ENCODE results near the gene CTDNEP1.

Gene CTDNEP1

DNA sequence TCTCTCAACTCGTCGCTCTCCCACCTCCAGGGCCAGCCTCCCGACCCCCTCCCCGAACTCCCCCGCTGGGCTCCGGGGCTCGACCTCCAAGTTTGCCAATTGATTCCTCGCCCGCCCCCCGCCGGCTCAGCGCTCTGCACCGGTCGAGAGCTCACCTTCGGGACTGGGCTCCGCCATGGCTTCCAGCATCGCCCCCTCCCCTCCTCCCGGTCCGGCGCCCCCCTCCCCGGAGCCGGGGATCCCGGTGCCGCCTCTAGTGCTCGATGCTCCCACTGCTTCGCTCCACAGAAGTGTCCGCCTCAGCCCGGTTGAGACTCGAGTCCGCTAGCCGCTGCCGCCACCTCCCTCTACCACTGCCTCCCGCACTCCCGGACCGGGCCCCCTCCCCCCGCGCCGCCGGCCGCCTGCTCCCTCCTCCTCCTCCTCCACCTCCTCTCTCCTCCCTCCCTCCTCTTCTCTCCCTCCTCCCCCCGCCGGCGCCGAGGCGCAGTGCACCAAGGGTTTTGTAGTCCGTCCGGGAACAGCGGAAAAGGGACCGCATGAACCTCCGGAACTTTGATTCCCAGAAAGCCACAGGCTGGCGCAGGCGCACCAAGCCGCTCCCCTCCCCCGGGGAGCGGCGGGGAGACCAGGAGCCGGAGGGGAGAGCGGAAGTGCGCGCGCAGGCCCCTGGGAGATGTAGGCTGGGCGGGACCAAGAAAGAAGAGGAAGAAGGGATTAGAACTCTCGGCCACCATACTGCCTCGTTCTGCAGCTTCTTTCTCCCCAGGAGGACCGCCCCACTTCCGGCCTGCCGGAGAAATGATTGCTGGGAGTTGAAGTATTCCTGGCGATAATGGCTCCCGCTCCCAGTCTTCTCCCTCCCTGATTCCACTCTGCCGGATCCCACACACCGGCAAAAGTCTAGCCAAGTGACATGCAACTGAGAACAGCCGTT, 12.2 kb downstream of the CTDNEP1 start, which contains the start of gene PHF23:
Gene PHF23, minus strand, starts transcription at position 367 of the 937 bp plus-strand sequence. Its CDS starts 178 bp downstream, at position 189.
- H3K4me1 ChIP-seq (ENCODE audit: control insufficient read depth, low read length): peaks cover 60% of the 10 kb centered on the region
- H3K79me2 ChIP-seq (ENCODE audit: control insufficient read depth, low read length): peaks cover 63% of the 10 kb centered on the region
- peak within 1 kb of the TSS; percentile 100 for H3K4me3 ChIP-seq (ENCODE audit: low read length)
- H3K9me2 ChIP-seq (replicated peaks; ENCODE audit: control insufficient read depth, low read length): no peaks in the 10 kb centered on the region
- H3K4me2 ChIP-seq (ENCODE audit: low read length): peak within 1 kb of the TSS; percentile 97
- no peak for TF ChIP-seq EZH2phosphoT487 (IDR thresholded peaks at IDR 0.05; ENCODE audit: borderline replicate concordance, low read length)
- TF ChIP-seq, protein P1, sequence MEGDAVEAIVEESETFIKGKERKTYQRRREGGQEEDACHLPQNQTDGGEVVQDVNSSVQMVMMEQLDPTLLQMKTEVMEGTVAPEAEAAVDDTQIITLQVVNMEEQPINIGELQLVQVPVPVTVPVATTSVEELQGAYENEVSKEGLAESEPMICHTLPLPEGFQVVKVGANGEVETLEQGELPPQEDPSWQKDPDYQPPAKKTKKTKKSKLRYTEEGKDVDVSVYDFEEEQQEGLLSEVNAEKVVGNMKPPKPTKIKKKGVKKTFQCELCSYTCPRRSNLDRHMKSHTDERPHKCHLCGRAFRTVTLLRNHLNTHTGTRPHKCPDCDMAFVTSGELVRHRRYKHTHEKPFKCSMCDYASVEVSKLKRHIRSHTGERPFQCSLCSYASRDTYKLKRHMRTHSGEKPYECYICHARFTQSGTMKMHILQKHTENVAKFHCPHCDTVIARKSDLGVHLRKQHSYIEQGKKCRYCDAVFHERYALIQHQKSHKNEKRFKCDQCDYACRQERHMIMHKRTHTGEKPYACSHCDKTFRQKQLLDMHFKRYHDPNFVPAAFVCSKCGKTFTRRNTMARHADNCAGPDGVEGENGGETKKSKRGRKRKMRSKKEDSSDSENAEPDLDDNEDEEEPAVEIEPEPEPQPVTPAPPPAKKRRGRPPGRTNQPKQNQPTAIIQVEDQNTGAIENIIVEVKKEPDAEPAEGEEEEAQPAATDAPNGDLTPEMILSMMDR (IDR thresholded peaks at IDR 0.05; ENCODE audit: low read depth, low read length, poor library complexity, severe bottlenecking): no peak
- peaks cover 8% of the 10 kb centered on the region; the same call in 1 of the 2 replicates for H4K20me1 ChIP-seq (ENCODE audit: control insufficient read depth, insufficient read depth, low read depth, low read length)
- no peaks in the 10 kb centered on the region for H3K27me3 ChIP-seq (ENCODE audit: control insufficient read depth, low read length)
- peaks cover 67% of the 10 kb centered on the region for H3K36me3 ChIP-seq (ENCODE audit: control insufficient read depth, low read length)
- H3K9me3 ChIP-seq (ENCODE audit: control insufficient read depth, insufficient read depth, low read length): no peaks in the 10 kb centered on the region
- peak within 1 kb of the TSS; percentile 84 for H3K27ac ChIP-seq (ENCODE audit: low read depth, low read length)
- H3F3A ChIP-seq (ENCODE audit: control insufficient read depth, insufficient read depth): peaks cover 52% of the 10 kb centered on the region

DNA sequence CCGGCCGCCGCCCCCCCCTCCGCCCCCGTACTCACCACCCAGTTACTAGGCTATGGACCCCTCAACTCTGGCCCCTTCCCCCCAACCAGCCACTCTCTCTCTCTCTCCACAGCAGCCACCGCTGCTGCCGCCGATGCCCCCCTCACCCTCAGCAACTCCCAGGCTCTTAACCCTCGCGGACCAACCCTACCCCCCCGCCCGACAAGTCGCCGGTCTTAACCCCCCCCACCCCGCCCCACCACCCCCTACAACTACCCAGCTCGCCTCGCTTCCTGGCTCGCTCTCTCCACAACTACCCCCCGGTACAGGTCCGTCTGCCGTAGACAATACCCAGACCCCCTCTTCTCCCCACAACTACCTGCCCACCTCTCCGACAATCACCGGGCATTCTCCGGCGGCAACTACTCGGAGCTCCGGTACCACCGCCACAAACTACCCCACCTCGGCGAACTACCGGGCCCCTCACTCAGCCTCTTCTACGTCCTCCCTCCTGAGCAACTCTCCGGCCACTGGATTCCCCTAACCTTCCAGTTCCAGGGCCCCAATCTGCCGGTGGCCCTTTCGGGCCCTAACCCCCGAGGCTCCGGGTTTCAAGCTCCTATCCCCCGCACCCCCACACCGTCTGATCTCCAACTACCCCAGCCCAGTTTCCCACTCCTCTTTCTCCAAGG, 13.0 kb downstream of the CTDNEP1 start:
- H3K4me3 ChIP-seq (ENCODE audit: low read length): peak overlapping the region; percentile 97
- peaks cover 51% of the 10 kb centered on the region for H3F3A ChIP-seq (ENCODE audit: control insufficient read depth, insufficient read depth)
- H3K79me2 ChIP-seq (ENCODE audit: control insufficient read depth, low read length): peaks cover 69% of the 10 kb centered on the region
- H3K27ac ChIP-seq (ENCODE audit: low read depth, low read length): peak overlapping the region; percentile 84
- H3K4me1 ChIP-seq (ENCODE audit: control insufficient read depth, low read length): peaks cover 60% of the 10 kb centered on the region
- no peaks in the 10 kb centered on the region for H3K9me3 ChIP-seq (ENCODE audit: control insufficient read depth, insufficient read depth, low read length)
- no peaks in the 10 kb centered on the region for H3K9me2 ChIP-seq (replicated peaks; ENCODE audit: control insufficient read depth, low read length)
- TF ChIP-seq, protein P1 (IDR thresholded peaks at IDR 0.05; ENCODE audit: low read depth, low read length, poor library complexity, severe bottlenecking): no peak
- no peak for TF ChIP-seq EZH2phosphoT487 (IDR thresholded peaks at IDR 0.05; ENCODE audit: borderline replicate concordance, low read length)
- peak overlapping the region; percentile 76 for H3K4me2 ChIP-seq (ENCODE audit: low read length)
- no peaks in the 10 kb centered on the region for H3K27me3 ChIP-seq (ENCODE audit: control insufficient read depth, low read length)
- peaks cover 65% of the 10 kb centered on the region for H3K36me3 ChIP-seq (ENCODE audit: control insufficient read depth, low read length)
- H4K20me1 ChIP-seq (ENCODE audit: control insufficient read depth, insufficient read depth, low read depth, low read length): peaks cover 8% of the 10 kb centered on the region; the same call in 1 of the 2 replicates

DNA sequence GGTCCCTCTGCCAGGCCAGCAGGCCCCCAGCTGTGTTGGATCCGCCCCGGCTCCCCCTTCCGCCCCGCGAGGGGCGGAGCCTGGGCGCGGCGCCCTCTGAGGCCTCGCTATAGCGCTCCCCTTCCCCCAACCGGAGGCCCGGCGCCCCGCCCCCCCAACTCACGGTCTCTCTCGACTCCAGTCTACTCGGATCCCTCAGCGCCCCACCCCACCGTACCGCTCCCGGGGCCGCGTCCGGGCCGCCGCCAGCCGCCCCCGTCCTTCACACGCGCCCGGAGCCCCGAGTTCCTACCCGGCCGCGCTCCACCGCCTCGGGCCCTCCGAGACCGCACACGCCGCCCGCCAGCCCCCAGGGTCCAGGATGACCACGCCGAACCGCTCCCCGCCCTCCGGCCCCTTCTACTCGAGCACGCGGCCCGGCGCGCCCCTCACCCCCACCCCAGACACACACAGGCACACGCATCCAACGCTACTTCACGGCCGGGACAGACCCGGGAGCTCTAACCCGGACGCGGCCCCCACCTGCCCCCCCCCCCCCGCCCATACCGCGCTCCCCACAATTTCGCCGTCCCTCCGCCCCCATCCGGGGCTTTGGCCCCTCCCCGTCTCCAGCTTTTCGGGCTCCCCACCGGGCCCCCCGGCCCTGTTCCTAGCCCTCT, 13.6 kb downstream of the CTDNEP1 start:
- peaks cover 47% of the 10 kb centered on the region for H3F3A ChIP-seq (ENCODE audit: control insufficient read depth, insufficient read depth)
- peaks cover 55% of the 10 kb centered on the region for H3K4me1 ChIP-seq (ENCODE audit: control insufficient read depth, low read length)
- H3K36me3 ChIP-seq (ENCODE audit: control insufficient read depth, low read length): peaks cover 66% of the 10 kb centered on the region
- H3K4me2 ChIP-seq (ENCODE audit: low read length): peak overlapping the region; percentile 67
- peaks cover 8% of the 10 kb centered on the region for H4K20me1 ChIP-seq (ENCODE audit: control insufficient read depth, insufficient read depth, low read depth, low read length)
- peak overlapping the region; percentile 84 for H3K27ac ChIP-seq (ENCODE audit: low read depth, low read length)
- peaks cover 76% of the 10 kb centered on the region for H3K79me2 ChIP-seq (ENCODE audit: control insufficient read depth, low read length)
- H3K9me2 ChIP-seq (replicated peaks; ENCODE audit: control insufficient read depth, low read length): no peaks in the 10 kb centered on the region
- no peaks in the 10 kb centered on the region for H3K27me3 ChIP-seq (ENCODE audit: control insufficient read depth, low read length)
- peak overlapping the region; percentile 97 for H3K4me3 ChIP-seq (ENCODE audit: low read length)
- no peaks in the 10 kb centered on the region for H3K9me3 ChIP-seq (ENCODE audit: control insufficient read depth, insufficient read depth, low read length)
- TF ChIP-seq EZH2phosphoT487 (IDR thresholded peaks at IDR 0.05; ENCODE audit: borderline replicate concordance, low read length): no peak
- TF ChIP-seq, protein P1 (IDR thresholded peaks at IDR 0.05; ENCODE audit: low read depth, low read length, poor library complexity, severe bottlenecking): no peak
